Mesenchymal stem cell (in vitro differentiated cells and primary cell): ENCODE data around the gene UBR7. TPM values are rescaled to one million over a fixed set of nuclear protein-coding genes. Genes with fewer than 3 reads are reported as not detected.
"Not testable (repeated sequence)": the region's sequence is repeated elsewhere in the genome, so short reads cannot be mapped to it uniquely, and the experiment has no call there.

Source experiments
- DNase-seq: peaks from one replicate; pipeline ENCODE4 v3.0.0-alpha.2; 2013
- H2AFZ ChIP-seq: one replicate; pipeline ENCODE4 v1.6.1; 2013; ENCODE audit warnings: low read depth, mild to moderate bottlenecking, control low read depth, inconsistent platforms, low read length, moderate library complexity
- H2AK5ac ChIP-seq: 2 replicates; pipeline ENCODE4 v1.6.1; 2013; ENCODE audit warnings: low read length, moderate library complexity, mild to moderate bottlenecking, inconsistent platforms; ENCODE audit not compliant: severe bottlenecking
- H2BK120ac ChIP-seq: one replicate; pipeline ENCODE4 v1.6.1; 2013; ENCODE audit warnings: low read depth, mild to moderate bottlenecking, inconsistent platforms, low read length, moderate library complexity
- H2BK12ac ChIP-seq, 2 experiments: one replicate each; pipeline ENCODE4 v1.6.1; 2013; ENCODE audit warnings: inconsistent platforms in 2 of 2, low read length in 2 of 2, mild to moderate bottlenecking in 2 of 2, moderate library complexity in 2 of 2, control low read depth in 1 of 2
- H2BK15ac ChIP-seq: one replicate; pipeline ENCODE4 v1.6.1; 2013; ENCODE audit warnings: mild to moderate bottlenecking, low read depth, inconsistent platforms; ENCODE audit not compliant: poor library complexity, severe bottlenecking
- H2BK5ac ChIP-seq: 2 replicates; pipeline ENCODE4 v1.6.1; 2013; ENCODE audit warnings: low read depth, mild to moderate bottlenecking, low read length, control low read depth, inconsistent platforms; ENCODE audit not compliant: poor library complexity, severe bottlenecking
- H3K14ac ChIP-seq, 2 experiments: one replicate each; pipeline ENCODE4 v1.6.1; 2013; ENCODE audit warnings: inconsistent platforms in 2 of 2, low read length in 2 of 2, control low read depth in 1 of 2, mild to moderate bottlenecking in 1 of 2, moderate library complexity in 1 of 2
- H3K18ac ChIP-seq, 2 experiments: one replicate each; pipeline ENCODE4 v1.6.1; 2013; ENCODE audit warnings: inconsistent platforms in 2 of 2, low read length in 2 of 2, control low read depth in 1 of 2, low read depth in 1 of 2, mild to moderate bottlenecking in 1 of 2
- H3K23ac ChIP-seq, 2 experiments: one replicate each; pipeline ENCODE4 v1.6.1; 2013; ENCODE audit warnings: inconsistent platforms in 2 of 2, low read length in 2 of 2, mild to moderate bottlenecking in 2 of 2, moderate library complexity in 2 of 2, control low read depth in 1 of 2
- H3K27ac ChIP-seq: 2 replicates; pipeline ENCODE4 v1.5.1; 2013; ENCODE audit warnings: mild to moderate bottlenecking, moderate library complexity, low read length, control low read depth, inconsistent platforms; ENCODE audit not compliant: poor library complexity, severe bottlenecking
- H3K27me3 ChIP-seq, 2 experiments: 2 replicates each; pipeline versions ENCODE4 v1.6.1 to v1.7.0; 2013; ENCODE audit warnings: low read length in 2 of 2, mild to moderate bottlenecking in 2 of 2, moderate library complexity in 2 of 2, control low read depth in 1 of 2, inconsistent platforms in 1 of 2; ENCODE audit not compliant: control insufficient read depth in 1 of 2, insufficient read depth in 1 of 2
- H3K36me3 ChIP-seq, 2 experiments: 2 replicates each; pipeline versions ENCODE4 v1.6.1 to v1.7.0; 2013; ENCODE audit warnings: low read length in 2 of 2, control low read depth in 1 of 2, inconsistent platforms in 1 of 2, low read depth in 1 of 2, mild to moderate bottlenecking in 1 of 2; ENCODE audit not compliant: insufficient read depth in 2 of 2, control insufficient read depth in 1 of 2
- H3K4ac ChIP-seq, 2 experiments: one replicate each; pipeline ENCODE4 v1.6.1; 2013; ENCODE audit warnings: inconsistent platforms in 2 of 2, low read length in 2 of 2, mild to moderate bottlenecking in 2 of 2, moderate library complexity in 2 of 2, control low read depth in 1 of 2, low read depth in 1 of 2
- H3K4me1 ChIP-seq: 2 replicates; pipeline ENCODE4 v1.6.1; 2013; ENCODE audit warnings: low read depth, low read length, control low read depth; ENCODE audit not compliant: control insufficient read depth, insufficient read depth
- H3K4me2 ChIP-seq: 2 replicates; pipeline ENCODE4 v1.6.1; 2013; ENCODE audit warnings: low read length, mild to moderate bottlenecking, inconsistent platforms; ENCODE audit not compliant: poor library complexity, severe bottlenecking
- H3K4me3 ChIP-seq, 2 experiments: 2 replicates each; pipeline versions ENCODE4 v1.5.1 to v1.7.0; 2013; ENCODE audit warnings: low read length in 2 of 2, mild to moderate bottlenecking in 2 of 2, control low read depth in 1 of 2, low read depth in 1 of 2; ENCODE audit not compliant: insufficient read depth in 1 of 2
- H3K79me1 ChIP-seq: replicated peaks from 2 replicates; pipeline ENCODE4 v1.6.1; 2013; ENCODE audit warnings: mild to moderate bottlenecking, control low read depth, low read length, inconsistent platforms; ENCODE audit not compliant: poor library complexity, severe bottlenecking
- H3K9ac ChIP-seq: 2 replicates; pipeline ENCODE4 v1.7.0; 2013; ENCODE audit warnings: mild to moderate bottlenecking, low read length, moderate library complexity
- H3K9me3 ChIP-seq: 2 replicates; pipeline ENCODE4 v1.7.0; 2013; ENCODE audit warnings: mild to moderate bottlenecking, low read length; ENCODE audit not compliant: control insufficient read depth
- H4K8ac ChIP-seq: one replicate; pipeline ENCODE4 v1.6.1; 2013; ENCODE audit warnings: inconsistent platforms, mild to moderate bottlenecking, low read length, moderate library complexity
- H4K91ac ChIP-seq: one replicate; pipeline ENCODE4 v1.6.1; 2013; ENCODE audit warnings: mild to moderate bottlenecking, low read length, inconsistent platforms
- WGBS: methylation state at CpG from one replicate; pipeline ENCODE4 v1.1.7; 2013; ENCODE audit warnings: mixed read lengths; 5-methylcytosine and 5-hydroxymethylcytosine counted together
- polyA plus RNA-seq, 2 experiments: library from polyadenylated mRNA; stranded (reverse); fragments of 200-250 nt; gene quantifications; one replicate each; pipeline ENCODE4 v1.2.3, GENCODE V29; 2013

UBR7 gene
- polyA plus RNA-seq (2013, experiment 1 of 2): 9.6 TPM
- 9.6 TPM for polyA plus RNA-seq (2013, experiment 2 of 2)

- Histone ChIP-seq H3K9ac (peak within 1 kb of the TSS; percentile 92), H2BK120ac (no peak within 1 kb of the TSS), H3K4me3 (peak within 1 kb of the TSS; percentile 75 to 98), H3K4ac (peak within 1 kb of the TSS; percentile 53 to 57), H2BK12ac (no peak within 1 kb of the TSS), H2BK15ac (peak within 1 kb of the TSS; percentile 80), H3K23ac (no peak within 1 kb of the TSS), H3K27ac (peak within 1 kb of the TSS; percentile 74), H3K18ac (peak within 1 kb of the TSS; percentile 42 to 95), H2AFZ (peak within 1 kb of the TSS; percentile 78), H4K8ac (peak within 1 kb of the TSS; percentile 66), H2AK5ac (no peak within 1 kb of the TSS), H3K4me2 (peak within 1 kb of the TSS; percentile 85), H4K91ac (peak within 1 kb of the TSS; percentile 78), H3K9me3 (no peaks in the 10 kb centered on the region), H3K79me1 (peaks cover 17% of the 10 kb centered on the region), H3K14ac (peak within 1 kb of the TSS in 1 of 2 experiments; percentile 1), H2BK5ac (peak within 1 kb of the TSS; percentile 10), H3K36me3 (peaks cover 0 to 10% of the 10 kb centered on the region in 2 experiments), H3K27me3 (no peaks in the 10 kb centered on the region), H3K4me1 (peaks cover 5% of the 10 kb centered on the region)
- WGBS: under 1% methylated on average over 57 of the region's 65 CpGs
- DNase-seq: peak; percentile 98
These were observed at the start of gene UBR7, which contains the start of gene GON7 for GRCh38 chr14:93206793-93207467. TSS of gene UBR7 (plus strand) at chr14:93207256. CDS start at chr14:93207292, 36 bp downstream. TSS of gene GON7 (minus strand) at chr14:93207065. CDS start at chr14:93207037, 28 bp downstream.

- H3K9me3 ChIP-seq, H2AFZ ChIP-seq, H3K36me3 ChIP-seq, H3K4me2 ChIP-seq, H3K79me1 ChIP-seq, H4K8ac ChIP-seq, H2BK5ac ChIP-seq, H2BK120ac ChIP-seq, H2BK15ac ChIP-seq, H3K9ac ChIP-seq, H3K4ac ChIP-seq, H3K27ac ChIP-seq, H3K18ac ChIP-seq, H3K4me1 ChIP-seq, DNase-seq, H3K27me3 ChIP-seq, H2AK5ac ChIP-seq, H3K23ac ChIP-seq, H3K14ac ChIP-seq, H4K91ac ChIP-seq, H2BK12ac ChIP-seq, H3K4me3 ChIP-seq: not testable (repeated sequence)
- WGBS: 100% methylated on average over 3 of the region's 7 CpGs
These were observed 48.7 kb upstream of the UBR7 start for GRCh38 chr14:93158349-93158748.

- H4K91ac ChIP-seq, H3K18ac ChIP-seq, H3K14ac ChIP-seq, H3K36me3 ChIP-seq, H3K9ac ChIP-seq, H3K27ac ChIP-seq, H3K23ac ChIP-seq, DNase-seq, H4K8ac ChIP-seq, H3K4ac ChIP-seq, H3K9me3 ChIP-seq, H2BK12ac ChIP-seq, H2BK5ac ChIP-seq, H2AFZ ChIP-seq, H2BK15ac ChIP-seq, H3K4me3 ChIP-seq, H2BK120ac ChIP-seq, H3K79me1 ChIP-seq, H3K4me1 ChIP-seq, H3K4me2 ChIP-seq, H3K27me3 ChIP-seq, H2AK5ac ChIP-seq: not testable (repeated sequence)
- 77% methylated on average over 3 of the region's 5 CpGs for WGBS
These were observed 47.3 kb upstream of the UBR7 start for GRCh38 chr14:93159625-93160352.

- Histone ChIP-seq H3K27ac (no peak overlapping the region), H3K79me1 (no peaks in the 10 kb centered on the region), H2BK5ac (no peak overlapping the region), H2AK5ac (peak overlapping the region; percentile 43), H4K8ac (no peak overlapping the region), H3K9ac (no peak overlapping the region), H3K4me1 (peaks cover 3% of the 10 kb centered on the region), H3K9me3 (no peaks in the 10 kb centered on the region), H2AFZ (no peak overlapping the region), H2BK15ac (no peak overlapping the region), H3K27me3 (no peaks in the 10 kb centered on the region), H4K91ac (no peak overlapping the region), H3K14ac (no peak overlapping the region), H2BK120ac (no peak overlapping the region), H3K4me2 (no peak overlapping the region), H3K18ac (no peak overlapping the region), H3K4ac (no peak overlapping the region), H2BK12ac (no peak overlapping the region), H3K36me3 (no peaks in the 10 kb centered on the region), H3K23ac (no peak overlapping the region), H3K4me3 (no peak overlapping the region)
- DNase-seq: no peak
- WGBS: 55% methylated on average over 3 of the region's 4 CpGs
These were observed 46.7 kb upstream of the UBR7 start for GRCh38 chr14:93160353-93160801.
